ENCODE measurements around the gene PDSS2.

The PDSS2 gene

GRCh38 chr6:107419733-107420132 is 39.6 kb downstream of the PDSS2 start:
- no peak for DNase-seq (ENCODE audit: extremely low read depth in 1 of 2, low read depth in 1 of 2)

- DNase-seq (ENCODE audit: extremely low read depth in 1 of 2, low read depth in 1 of 2): no peak
Observed at GRCh38 chr6:107418118-107418517, 41.2 kb downstream of the PDSS2 start.

- DNase-seq (ENCODE audit: extremely low read depth in 1 of 2, low read depth in 1 of 2): no peak
Observed at GRCh38 chr6:107416145-107416544, 43.2 kb downstream of the PDSS2 start.

- DNase-seq (ENCODE audit: extremely low read depth in 1 of 2, low read depth in 1 of 2): no peak
Observed at GRCh38 chr6:107413966-107414645, 45.3 kb downstream of the PDSS2 start.

GRCh38 chr6:107411161-107411560 is 48.2 kb downstream of the PDSS2 start:
- no peak for DNase-seq (ENCODE audit: extremely low read depth in 1 of 2, low read depth in 1 of 2)

GRCh38 chr6:107409942-107410341 is 49.4 kb downstream of the PDSS2 start:
- DNase-seq (ENCODE audit: extremely low read depth in 1 of 2, low read depth in 1 of 2): no peak

GRCh38 chr6:107408714-107409113 is 50.6 kb downstream of the PDSS2 start:
- DNase-seq (ENCODE audit: extremely low read depth in 1 of 2, low read depth in 1 of 2): no peak

- no peak for DNase-seq (ENCODE audit: extremely low read depth in 1 of 2, low read depth in 1 of 2)
Observed at GRCh38 chr6:107405002-107405401, 54.4 kb downstream of the PDSS2 start.

GRCh38 chr6:107402533-107402932 is 56.8 kb downstream of the PDSS2 start:
- DNase-seq (ENCODE audit: extremely low read depth in 1 of 2, low read depth in 1 of 2): no peak

- DNase-seq (ENCODE audit: extremely low read depth in 1 of 2, low read depth in 1 of 2): no peak
Observed at GRCh38 chr6:107401573-107401972, 57.8 kb downstream of the PDSS2 start.

GRCh38 chr6:107400616-107401147 is 58.7 kb downstream of the PDSS2 start:
- no peak for DNase-seq (ENCODE audit: extremely low read depth in 1 of 2, low read depth in 1 of 2)

GRCh38 chr6:107399935-107400334 is 59.4 kb downstream of the PDSS2 start:
- no peak for DNase-seq (ENCODE audit: extremely low read depth in 1 of 2, low read depth in 1 of 2)

GRCh38 chr6:107398001-107398400 is 61.4 kb downstream of the PDSS2 start:
- no peak for DNase-seq (ENCODE audit: extremely low read depth in 1 of 2, low read depth in 1 of 2)

- DNase-seq (ENCODE audit: extremely low read depth in 1 of 2, low read depth in 1 of 2): no peak
Observed at GRCh38 chr6:107396211-107396610, 63.2 kb downstream of the PDSS2 start.

GRCh38 chr6:107392069-107392468 is 67.3 kb downstream of the PDSS2 start:
- no peak for DNase-seq (ENCODE audit: extremely low read depth in 1 of 2, low read depth in 1 of 2)

- no peak for DNase-seq (ENCODE audit: extremely low read depth in 1 of 2, low read depth in 1 of 2)
Observed at GRCh38 chr6:107390685-107391435, 68.5 kb downstream of the PDSS2 start.

- DNase-seq (ENCODE audit: extremely low read depth in 1 of 2, low read depth in 1 of 2): no peak
Observed at GRCh38 chr6:107390056-107390455, 69.3 kb downstream of the PDSS2 start.

GRCh38 chr6:107386904-107387303 is 72.5 kb downstream of the PDSS2 start:
- no peak for DNase-seq (ENCODE audit: extremely low read depth in 1 of 2, low read depth in 1 of 2)

- no peak for DNase-seq (ENCODE audit: extremely low read depth in 1 of 2, low read depth in 1 of 2)
Observed at GRCh38 chr6:107386340-107386739, 73.0 kb downstream of the PDSS2 start.

GRCh38 chr6:107383705-107384104 is 75.7 kb downstream of the PDSS2 start:
- no peak for DNase-seq (ENCODE audit: extremely low read depth in 1 of 2, low read depth in 1 of 2)

GRCh38 chr6:107374264-107374663 is 85.1 kb downstream of the PDSS2 start:
- no peak for DNase-seq (ENCODE audit: extremely low read depth in 1 of 2, low read depth in 1 of 2)

GRCh38 chr6:107369493-107369892 is 89.9 kb downstream of the PDSS2 start:
- no peak for DNase-seq (ENCODE audit: extremely low read depth in 1 of 2, low read depth in 1 of 2)
